GM18873 (cell line): ENCODE results near the gene S100A10.

Source experiments
- ATAC-seq: cut with Tn5 transposase; IDR thresholded peaks from one replicate; pipeline ENCODE4 v1.9.1; 2021; ENCODE audit warnings: mild to moderate bottlenecking, moderate library complexity, moderate number of reproducible peaks; ENCODE audit not compliant: unreplicated experiment, low FRiP score

S100A10 gene

GRCh38 chr1:151968058-151968457 lies 25.6 kb downstream of the S100A10 start:
- ATAC-seq, result no peak

- ATAC-seq, result no peak
Observed at GRCh38 chr1:151967091-151967490, 26.6 kb downstream of the S100A10 start.

GRCh38 chr1:151966061-151966460 lies 27.6 kb downstream of the S100A10 start:
- ATAC-seq, result no peak

- ATAC-seq, result no peak
Observed at GRCh38 chr1:151964510-151964909, 29.1 kb downstream of the S100A10 start.

GRCh38 chr1:151963288-151963687 lies 30.4 kb downstream of the S100A10 start:
- ATAC-seq, result no peak

GRCh38 chr1:151961833-151962232 lies 31.8 kb downstream of the S100A10 start:
- ATAC-seq, result no peak

GRCh38 chr1:151960780-151961513 lies 32.7 kb downstream of the S100A10 start:
- no peak for ATAC-seq

GRCh38 chr1:151958959-151959358 lies 34.7 kb downstream of the S100A10 start:
- no peak for ATAC-seq

- no peak for ATAC-seq
Observed at GRCh38 chr1:151956957-151957497, 36.6 kb downstream of the S100A10 start.

- no peak for ATAC-seq
Observed at GRCh38 chr1:151953409-151954094, 40.1 kb downstream of the S100A10 start.

GRCh38 chr1:151952811-151953210 lies 40.8 kb downstream of the S100A10 start:
- no peak for ATAC-seq

- ATAC-seq, result no peak
Observed at GRCh38 chr1:151949371-151950193, 44.1 kb downstream of the S100A10 start.

GRCh38 chr1:151948506-151948905 lies 45.2 kb downstream of the S100A10 start:
- no peak for ATAC-seq

GRCh38 chr1:151947140-151947539 lies 46.5 kb downstream of the S100A10 start:
- ATAC-seq, result no peak

GRCh38 chr1:151945725-151946722 lies 47.6 kb downstream of the S100A10 start:
- ATAC-seq, result no peak

- no peak for ATAC-seq
Observed at GRCh38 chr1:151944857-151945575, 48.6 kb downstream of the S100A10 start.

- no peak for ATAC-seq
Observed at GRCh38 chr1:151944126-151944856, 49.4 kb downstream of the S100A10 start.

- no peak for ATAC-seq
Observed at GRCh38 chr1:151943591-151943990, 50.1 kb downstream of the S100A10 start.
